Lung (tissue), 12 donors: Measurements from ENCODE around the gene COX7A2L. TPM values are rescaled to one million over a fixed set of nuclear protein-coding genes. Genes with fewer than 3 reads are reported as not detected.

Experiments used
- ATAC-seq: fragments of 200-7000 bp; cut with Tn5 transposase; one replicate; pipeline ENCODE4 v1.9.1; 2020; ENCODE audit warnings: moderate number of reproducible peaks; ENCODE audit not compliant: insufficient read depth, low FRiP score
- DNase-seq, 3 donors: peaks; one replicate each; pipeline ENCODE4 v3.0.0-alpha.2; 2013 to 2017
- H3K27ac ChIP-seq, 2 donors: one replicate each; pipeline ENCODE4 v1.5.1; 2013; ENCODE audit warnings: mild to moderate bottlenecking in 2 of 2, moderate library complexity in 2 of 2, control low read depth in 1 of 2, inconsistent platforms in 1 of 2, low read depth in 1 of 2, low read length in 1 of 2
- H3K27me3 ChIP-seq, 3 donors: one replicate each; pipeline ENCODE4 v1.5.1; 2013; ENCODE audit warnings: low read length in 2 of 3; ENCODE audit not compliant: control insufficient read depth in 3 of 3, insufficient read depth in 3 of 3
- H3K36me3 ChIP-seq, 4 donors: one replicate each; pipeline ENCODE4 v1.5.1; 2013; ENCODE audit warnings: low read length in 4 of 4, mild to moderate bottlenecking in 1 of 4, moderate library complexity in 1 of 4; ENCODE audit not compliant: control insufficient read depth in 4 of 4, insufficient read depth in 4 of 4
- H3K4me1 ChIP-seq, 5 donors: one replicate each; pipeline ENCODE4 v1.5.1; 2013; ENCODE audit warnings: low read length in 5 of 5, mild to moderate bottlenecking in 2 of 5, moderate library complexity in 1 of 5; ENCODE audit not compliant: control insufficient read depth in 5 of 5, insufficient read depth in 5 of 5
- H3K4me3 ChIP-seq: one replicate; pipeline ENCODE4 v1.5.1; 2013; ENCODE audit warnings: mild to moderate bottlenecking, control low read depth, moderate library complexity
- H3K9ac ChIP-seq, 2 donors: one replicate each; pipeline ENCODE4 v1.5.1; 2013; ENCODE audit warnings: low read length in 2 of 2, control low read depth in 1 of 2; ENCODE audit not compliant: insufficient read depth in 1 of 2
- H3K9me3 ChIP-seq, 4 donors: one replicate each; pipeline ENCODE4 v1.5.1; 2013; ENCODE audit warnings: low read length in 3 of 4, mild to moderate bottlenecking in 1 of 4, moderate library complexity in 1 of 4; ENCODE audit not compliant: control insufficient read depth in 4 of 4, insufficient read depth in 3 of 4
- WGBS, 2 donors: extraction: QIAGEN DNeasy Blood & Tissue Kit; methylation state at CpG; one replicate each; pipeline ENCODE4 v1.1.7; 2013; 5-methylcytosine and 5-hydroxymethylcytosine counted together
- polyA plus RNA-seq, 2 donors: library from polyadenylated mRNA; stranded (reverse); fragments of 200-250 nt; gene quantifications; one replicate each; pipeline ENCODE4 v1.2.1, GENCODE V29; 2013
- total RNA-seq, 2 donors: library from RNA; depleted of rRNA in 1 of 2; stranded (reverse); fragments of >200 nt in 1 of 2; gene quantifications; one replicate each; pipeline ENCODE4 v1.2.1, GENCODE V29; 2014 to 2021
- TF ChIP-seq, protein P1 (sequence below): IDR thresholded peaks from 2 replicates; pipeline ENCODE4 v1.5.1; 2012; ENCODE audit warnings: mild to moderate bottlenecking; ENCODE audit errors: control extremely low read depth, extremely low read depth
- donor health status: control.
- donor health status: control.
- donor health status: Bipolar disorder and iron deficiency.
- donor health status: healthy.
- donor health status: DM: yes; HTN: yes; CAD: no.

COX7A2L gene
- total and polyA plus RNA-seq, 4 donors, result 80.4 to 113 (median 103) TPM

GRCh38 chr2:42317945-42318344 is 43.1 kb downstream of the COX7A2L start:
- no peaks in the 10 kb centered on the region for H3K9me3 ChIP-seq
- H3K36me3 ChIP-seq, result peaks cover 2 to 44% (median 13%) of the 10 kb centered on the region in 4 donors
- no peak overlapping the region for H3K4me3 ChIP-seq
- ATAC-seq (no peak), DNase-seq (no peak)
- H3K4me1 ChIP-seq, result peaks cover 0 to 18% (median 0%) of the 10 kb centered on the region in 5 donors
- H3K9ac ChIP-seq, result no peak overlapping the region
- TF ChIP-seq, protein P1, sequence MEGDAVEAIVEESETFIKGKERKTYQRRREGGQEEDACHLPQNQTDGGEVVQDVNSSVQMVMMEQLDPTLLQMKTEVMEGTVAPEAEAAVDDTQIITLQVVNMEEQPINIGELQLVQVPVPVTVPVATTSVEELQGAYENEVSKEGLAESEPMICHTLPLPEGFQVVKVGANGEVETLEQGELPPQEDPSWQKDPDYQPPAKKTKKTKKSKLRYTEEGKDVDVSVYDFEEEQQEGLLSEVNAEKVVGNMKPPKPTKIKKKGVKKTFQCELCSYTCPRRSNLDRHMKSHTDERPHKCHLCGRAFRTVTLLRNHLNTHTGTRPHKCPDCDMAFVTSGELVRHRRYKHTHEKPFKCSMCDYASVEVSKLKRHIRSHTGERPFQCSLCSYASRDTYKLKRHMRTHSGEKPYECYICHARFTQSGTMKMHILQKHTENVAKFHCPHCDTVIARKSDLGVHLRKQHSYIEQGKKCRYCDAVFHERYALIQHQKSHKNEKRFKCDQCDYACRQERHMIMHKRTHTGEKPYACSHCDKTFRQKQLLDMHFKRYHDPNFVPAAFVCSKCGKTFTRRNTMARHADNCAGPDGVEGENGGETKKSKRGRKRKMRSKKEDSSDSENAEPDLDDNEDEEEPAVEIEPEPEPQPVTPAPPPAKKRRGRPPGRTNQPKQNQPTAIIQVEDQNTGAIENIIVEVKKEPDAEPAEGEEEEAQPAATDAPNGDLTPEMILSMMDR, result no peak
- H3K27me3 ChIP-seq, result no peaks in the 10 kb centered on the region
- no peak overlapping the region for H3K27ac ChIP-seq

GRCh38 chr2:42317486-42317885 is 43.5 kb downstream of the COX7A2L start:
- 66 to 80% methylated on average over 3 of the region's 3 CpGs for WGBS, 2 donors
- H3K27ac ChIP-seq, result no peak overlapping the region
- DNase-seq, result no peak
- H3K4me1 ChIP-seq, result peaks cover 0 to 14% (median 0%) of the 10 kb centered on the region in 5 donors
- no peak for ATAC-seq
- H3K9ac ChIP-seq, result no peak overlapping the region
- TF ChIP-seq, protein P1, result no peak
- H3K27me3 ChIP-seq, result no peaks in the 10 kb centered on the region
- H3K9me3 ChIP-seq, result no peaks in the 10 kb centered on the region
- H3K36me3 ChIP-seq, result peaks cover 2 to 46% (median 13%) of the 10 kb centered on the region in 4 donors
- no peak overlapping the region for H3K4me3 ChIP-seq

GRCh38 chr2:42316910-42317309 is 44.1 kb downstream of the COX7A2L start:
- Histone ChIP-seq H3K27me3 (no peaks in the 10 kb centered on the region), H3K9ac (no peak overlapping the region), H3K9me3 (no peaks in the 10 kb centered on the region), H3K27ac (no peak overlapping the region), H3K4me1 (peaks cover 0 to 13% (median 0%) of the 10 kb centered on the region in 5 donors), H3K36me3 (peaks cover 2 to 46% (median 13%) of the 10 kb centered on the region in 4 donors), H3K4me3 (no peak overlapping the region)
- ATAC-seq (no peak), DNase-seq (no peak)
- TF ChIP-seq, protein P1, result no peak
- 80 to 98% methylated on average over 3 of the region's 3 CpGs for WGBS, 2 donors
